GM18868 (cell line): ENCODE measurements around the gene GJC1.
"Not testable (repeated sequence)": the region's sequence is repeated elsewhere in the genome, so short reads cannot be mapped to it uniquely, and the experiment has no call there.

Experiments
- ATAC-seq: cut with Tn5 transposase; IDR thresholded peaks from one replicate; pipeline ENCODE4 v1.9.1; 2021; ENCODE audit warnings: mild to moderate bottlenecking, moderate library complexity; ENCODE audit not compliant: unreplicated experiment

Gene GJC1

GRCh38 chr17:44846206-44846605 lies 16.1 kb upstream of the GJC1 start:
- no peak for ATAC-seq

DNA sequence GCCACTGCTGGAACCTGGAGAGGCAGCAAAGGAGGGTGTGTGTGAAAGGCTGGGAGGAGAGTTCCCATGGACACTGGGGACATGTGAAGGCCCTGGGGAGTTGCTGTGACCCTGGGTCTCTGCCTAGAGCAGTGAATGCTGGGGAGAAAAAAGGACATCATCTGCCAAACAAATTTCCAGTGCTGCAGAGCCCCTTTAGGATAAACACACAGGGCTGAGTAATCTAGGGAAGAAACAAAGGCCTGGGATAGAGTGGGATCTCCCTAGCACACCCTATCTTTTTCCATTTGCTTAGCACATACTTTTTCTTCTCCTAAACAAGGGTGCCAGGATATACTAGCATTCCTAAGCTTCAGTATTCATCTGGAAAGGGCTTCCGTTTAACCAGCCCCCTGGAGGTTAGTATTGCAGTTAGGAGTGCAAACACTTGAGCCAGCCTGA lies 14.3 kb upstream of the GJC1 start:
- ATAC-seq = no peak

DNA sequence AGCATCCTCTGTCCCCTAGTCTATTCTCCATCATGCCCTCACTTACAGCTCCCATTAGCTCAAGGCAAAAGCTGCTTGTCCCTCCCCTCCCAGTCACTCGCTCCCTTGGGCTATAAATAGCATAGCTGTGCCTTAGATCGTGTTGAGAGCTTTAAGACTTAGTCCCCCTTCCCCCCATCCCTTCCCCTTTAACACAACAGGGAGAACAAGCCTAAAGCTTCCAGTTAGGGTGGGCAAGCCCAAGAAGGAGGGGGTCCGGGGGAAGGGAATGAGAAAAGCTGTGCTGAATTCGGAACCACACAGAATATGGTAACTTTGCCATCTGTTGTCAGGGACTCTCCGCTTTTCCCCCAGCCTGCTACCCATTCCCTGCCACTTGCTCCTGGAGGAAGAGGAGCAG lies 12.7 kb upstream of the GJC1 start:
- ATAC-seq = no peak

DNA sequence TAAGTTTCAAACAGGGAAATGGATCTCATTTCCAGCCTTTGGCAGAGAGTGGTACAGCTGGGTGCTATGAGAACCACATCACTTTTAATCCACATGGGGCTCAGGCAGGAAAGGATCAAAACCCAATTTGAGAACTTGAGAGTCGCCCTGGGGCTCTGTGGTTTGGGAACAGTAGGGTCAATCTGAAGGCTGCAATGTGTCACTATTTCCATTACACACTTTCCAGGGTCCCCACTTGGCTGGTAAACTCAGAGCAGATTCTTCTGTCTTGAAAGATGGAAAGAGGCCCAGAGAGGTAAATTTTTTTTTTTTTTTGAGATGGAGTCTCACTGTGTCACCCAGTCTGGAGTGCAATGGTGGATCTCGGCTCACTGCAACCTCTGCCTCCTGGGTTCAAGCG lies 10.8 kb upstream of the GJC1 start:
- no peak for ATAC-seq

GRCh38 chr17:44840274-44840673 lies 10.2 kb upstream of the GJC1 start:
- no peak for ATAC-seq

DNA sequence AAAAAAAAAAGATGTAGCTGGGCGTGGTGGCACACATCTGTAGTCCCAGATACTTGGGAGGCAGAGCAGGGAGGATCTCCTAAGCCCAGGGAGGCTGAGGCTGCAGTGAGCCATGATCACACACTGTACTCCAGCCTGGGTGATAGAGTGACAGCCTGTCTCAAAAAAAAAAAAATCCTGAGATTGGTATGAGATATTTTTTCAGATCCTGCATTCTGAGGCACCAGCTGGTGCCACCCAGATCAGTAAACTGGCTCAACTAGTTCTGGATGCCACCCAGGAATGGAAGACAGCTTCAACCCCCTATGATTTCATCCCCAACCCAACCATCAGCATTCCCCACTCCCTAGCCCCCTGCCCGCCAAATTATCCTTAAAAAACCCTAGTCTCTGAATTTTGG lies 7.1 kb upstream of the GJC1 start:
- ATAC-seq = no peak

DNA sequence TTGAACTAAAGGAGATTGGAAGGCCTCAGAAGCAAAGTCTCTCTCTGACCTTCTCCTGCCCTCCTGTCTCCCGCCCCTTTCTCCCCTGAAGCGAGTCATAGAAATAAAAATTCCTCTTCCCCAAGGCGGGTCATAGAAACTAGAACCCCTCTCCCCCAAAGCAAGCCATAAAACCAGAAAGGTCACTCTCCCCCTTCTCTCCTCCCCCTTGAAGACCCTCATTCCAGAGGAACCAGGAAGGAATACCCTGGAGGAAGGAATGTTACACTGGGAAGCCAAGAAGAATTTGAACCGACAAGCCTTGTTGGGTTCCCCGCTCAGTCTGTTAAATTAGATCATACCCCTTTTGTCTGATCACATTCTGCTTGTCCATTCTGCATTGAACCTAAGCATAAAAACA lies 2.7 kb upstream of the GJC1 start:
- ATAC-seq = no peak

GRCh38 chr17:44831371-44831770 lies 1.3 kb upstream of the GJC1 start:
- ATAC-seq = no peak

DNA sequence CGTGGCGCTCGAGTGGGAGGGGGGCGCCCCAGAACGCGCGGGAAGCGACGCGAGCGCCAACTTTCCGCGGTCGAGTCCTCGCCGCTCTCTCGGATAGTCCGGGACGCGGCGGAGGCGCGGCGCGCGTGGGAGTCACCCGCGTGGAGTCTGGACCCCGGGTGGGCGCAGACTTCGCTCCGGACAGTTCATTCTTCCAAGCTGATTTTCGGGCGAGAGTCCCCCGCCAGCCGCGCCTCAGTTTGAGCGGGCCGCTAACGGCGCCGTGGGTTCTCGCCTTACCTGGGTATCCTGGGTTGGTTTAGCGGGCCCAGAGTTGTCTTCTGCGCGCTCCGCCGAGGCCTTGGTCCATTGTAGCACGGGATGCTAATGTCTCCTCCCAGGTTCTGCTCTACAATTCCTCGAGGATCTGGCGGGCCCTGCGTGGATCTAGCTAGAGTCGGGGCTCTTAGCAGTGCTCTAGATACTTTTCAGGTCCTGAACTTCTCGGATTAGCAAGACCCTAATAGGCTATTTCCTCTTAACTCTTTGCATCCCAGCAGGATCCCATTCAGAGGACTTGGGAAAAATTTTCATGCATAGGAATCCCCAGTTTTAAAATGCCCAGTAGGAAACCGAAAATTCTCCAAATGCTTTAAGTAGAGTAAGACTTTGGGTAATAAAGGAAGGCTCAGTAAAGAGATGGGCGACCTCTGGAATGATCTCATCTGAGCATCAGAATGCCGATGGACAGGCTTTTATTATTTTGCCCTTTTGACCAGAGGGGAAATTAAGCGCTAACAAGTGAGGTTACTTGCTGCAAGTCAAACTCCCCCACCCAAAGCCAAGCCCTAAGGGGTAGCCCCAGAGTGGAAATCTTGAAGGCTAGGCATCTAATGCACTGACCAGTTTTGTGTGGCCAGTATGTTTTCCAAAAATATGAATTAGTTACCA lies 537 bp upstream of the GJC1 start:
- ATAC-seq = no peak

DNA sequence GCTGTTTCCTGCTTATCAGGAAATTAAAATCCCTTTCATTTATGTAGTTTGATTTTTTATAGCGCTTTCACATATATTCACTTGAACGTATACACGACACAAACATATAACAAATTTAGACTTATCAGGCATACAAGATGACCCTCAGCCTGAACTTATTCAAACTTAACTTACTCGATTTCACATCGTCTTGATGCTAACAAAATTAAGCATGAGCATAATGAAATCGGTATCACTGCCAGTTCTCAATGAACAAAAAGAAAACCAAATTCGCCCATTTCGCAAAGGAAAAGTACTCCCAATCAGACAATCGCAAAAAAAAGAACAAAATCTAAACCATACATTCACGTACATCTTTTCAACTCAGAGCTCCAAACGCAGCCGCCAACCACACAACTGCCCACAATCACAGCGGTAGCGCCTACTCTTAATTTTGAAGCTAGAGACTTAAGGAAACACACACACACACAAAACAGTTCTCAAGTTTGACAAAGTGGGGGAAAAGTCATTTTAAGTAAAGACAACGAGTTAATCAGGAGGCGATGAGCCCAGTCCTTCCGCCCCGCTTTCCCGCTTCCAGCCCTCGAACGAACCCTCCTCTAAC lies 1.1 kb downstream of the GJC1 start:
- no peak for ATAC-seq

GRCh38 chr17:44827863-44828262 lies 2.2 kb downstream of the GJC1 start:
- ATAC-seq = no peak

DNA sequence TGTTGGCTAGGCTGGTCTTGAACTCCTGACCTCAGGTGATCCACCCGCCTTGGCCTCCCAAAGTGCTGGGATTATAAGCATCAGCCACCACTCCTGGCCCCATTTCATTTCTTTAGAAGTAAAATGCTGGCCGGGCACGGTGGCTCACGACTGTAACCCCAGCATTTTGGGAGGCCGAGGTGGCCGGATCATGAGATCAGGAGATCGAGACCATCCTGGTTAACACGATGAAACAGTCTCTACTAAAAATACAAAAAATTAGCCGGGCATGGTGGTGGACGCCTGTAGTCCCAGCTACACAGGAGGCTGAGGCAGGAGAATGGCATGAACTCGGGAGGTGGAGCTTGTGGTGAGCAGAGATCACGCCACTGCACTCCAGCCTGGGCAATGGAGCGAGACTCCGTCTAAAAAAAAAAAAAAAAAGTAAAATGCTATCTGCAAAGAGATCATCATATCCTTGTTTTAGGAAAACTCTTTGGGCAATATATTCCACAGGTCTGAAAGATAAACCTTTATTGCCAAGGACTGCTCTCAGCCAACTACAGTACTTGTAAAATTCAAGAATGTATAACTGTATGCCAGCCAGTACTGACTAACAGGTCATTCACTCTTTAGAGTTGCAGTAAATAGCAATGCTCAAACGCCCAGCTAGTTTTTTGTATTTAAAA lies 3.8 kb downstream of the GJC1 start:
- no peak for ATAC-seq

DNA sequence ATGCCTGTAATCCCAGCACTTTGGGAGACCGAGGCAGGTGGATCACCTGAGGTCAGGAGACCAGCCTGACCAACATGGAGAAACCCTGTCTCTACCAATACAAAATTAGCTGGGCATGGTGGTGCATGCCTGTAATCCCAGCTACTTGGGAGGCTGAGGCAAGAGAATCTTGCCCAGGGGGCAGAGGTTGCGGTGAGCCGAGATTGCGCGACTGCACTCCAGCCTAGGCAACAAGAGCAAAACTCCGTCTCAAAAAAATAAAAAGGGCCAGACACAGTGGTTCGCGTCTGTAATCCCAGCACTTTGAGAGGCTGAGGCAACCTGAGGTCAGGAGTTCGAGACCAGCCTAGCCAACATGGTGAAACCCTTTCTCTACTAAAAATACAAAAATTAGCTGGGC lies 4.9 kb downstream of the GJC1 start:
- ATAC-seq = not testable (repeated sequence)

DNA sequence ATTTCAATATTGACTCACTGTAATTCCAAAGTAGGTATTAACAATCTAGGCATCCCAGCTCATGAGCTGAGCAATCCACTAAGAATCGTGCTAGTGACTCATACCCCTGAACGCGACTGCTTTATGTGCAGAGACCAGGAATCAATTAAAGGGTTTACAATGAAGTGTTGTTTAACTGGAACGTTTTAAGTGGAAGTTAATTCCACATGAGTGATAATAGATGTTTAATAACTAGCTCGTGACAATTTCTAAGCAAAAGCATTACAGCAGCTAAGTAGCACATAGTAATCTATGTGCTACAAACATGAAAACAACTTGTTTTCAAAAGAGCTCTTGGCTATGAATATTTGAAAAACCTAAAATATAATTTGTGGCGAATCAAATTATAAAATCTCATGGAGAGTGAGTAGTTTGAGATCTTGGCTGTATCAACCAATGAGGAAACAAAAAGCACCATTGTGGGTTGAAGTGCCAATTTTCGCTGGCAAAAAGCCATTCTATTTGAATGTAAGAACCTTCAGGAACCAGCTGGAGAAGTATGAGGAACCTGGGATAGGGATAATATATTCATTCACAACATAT lies 9.4 kb downstream of the GJC1 start:
- ATAC-seq = no peak

DNA sequence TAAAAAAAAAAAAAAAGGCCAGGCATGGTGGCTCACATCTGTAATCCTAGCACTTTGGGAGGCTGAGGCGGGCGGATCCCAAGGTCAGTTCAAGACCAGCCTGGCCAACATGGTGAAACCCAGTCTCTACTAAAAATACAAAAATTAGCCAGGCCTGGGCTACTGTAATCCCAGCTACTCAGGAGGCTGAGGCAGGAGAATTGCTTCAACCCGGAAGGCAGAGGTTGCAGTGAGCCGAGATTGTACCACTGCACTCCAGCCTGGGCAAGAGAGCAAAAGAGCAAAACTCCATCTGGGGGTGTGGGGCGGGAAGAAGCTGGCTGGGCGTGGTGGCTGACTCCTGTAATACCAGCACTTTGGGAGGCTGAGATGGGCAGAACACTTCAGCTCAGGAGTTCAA lies 11.6 kb downstream of the GJC1 start:
- ATAC-seq = not testable (repeated sequence)

DNA sequence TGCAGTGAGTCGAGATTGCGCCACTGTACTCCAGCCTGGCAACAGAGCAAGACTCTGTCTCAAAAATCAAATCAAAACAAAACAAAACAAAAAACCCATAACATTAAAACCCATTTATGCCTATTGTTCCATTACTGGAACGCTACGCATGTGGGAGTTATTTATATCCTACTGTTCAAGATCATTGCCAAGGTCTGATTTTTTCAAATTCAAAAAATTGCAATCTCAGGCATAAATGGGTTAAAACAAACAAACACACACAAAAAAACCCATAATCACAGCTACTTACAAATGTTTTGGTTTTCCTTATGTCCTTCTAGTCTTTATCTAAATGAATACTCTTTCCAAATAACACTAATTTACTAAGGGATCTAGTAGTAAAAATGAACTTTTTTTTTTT lies 17.8 kb downstream of the GJC1 start:
- ATAC-seq = no peak

GRCh38 chr17:44808656-44809388 lies 21.3 kb downstream of the GJC1 start:
- not testable (repeated sequence) for ATAC-seq

DNA sequence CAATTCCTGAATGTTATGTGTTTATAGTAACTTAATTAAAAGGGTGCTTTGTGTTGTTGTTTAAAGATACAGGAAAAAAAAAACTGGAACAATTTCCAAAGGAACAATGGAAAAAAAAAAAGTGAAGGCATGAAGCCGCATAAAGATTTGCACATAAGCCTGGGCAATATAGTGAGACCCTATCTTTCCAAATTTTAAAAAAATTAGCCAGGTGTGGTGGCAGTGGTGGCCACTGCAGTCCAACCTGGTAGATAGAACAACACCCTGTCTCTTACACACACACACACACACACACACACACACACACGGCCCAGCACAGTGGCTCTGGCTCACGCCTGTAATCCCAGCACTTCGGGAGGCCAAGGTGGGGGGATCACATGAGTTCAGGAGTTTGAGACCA lies 21.9 kb downstream of the GJC1 start:
- no peak for ATAC-seq

GRCh38 chr17:44807817-44808155 lies 22.3 kb downstream of the GJC1 start:
- ATAC-seq = no peak

- no peak for ATAC-seq
Observed at GRCh38 chr17:44807093-44807816, 22.8 kb downstream of the GJC1 start.
